SK-N-SH treated with all-trans-retinoic acid at 6 μM for 48 hours (cell line): ENCODE data around the gene CLEC18B.

Experiments
- CREB5 ChIP-seq: fragments of 250-450 bp; sonication (Bioruptor Pico); IDR thresholded peaks from 2 replicates; pipeline ENCODE4 v1.5.1; 2020; ENCODE audit warnings: low read depth, mild to moderate bottlenecking, moderate library complexity
- CSDC2 ChIP-seq: fragments of 250-450 bp; sonication (Bioruptor Pico); IDR thresholded peaks from 2 replicates; pipeline ENCODE4 v1.5.0; 2020; ENCODE audit warnings: mild to moderate bottlenecking, moderate library complexity
- GLIS3 ChIP-seq: fragments of 250-450 bp; sonication (Bioruptor Pico); IDR thresholded peaks from 2 replicates; pipeline ENCODE4 v1.5.0; 2020; ENCODE audit warnings: mild to moderate bottlenecking, moderate library complexity
- ISL1 ChIP-seq: fragments of 250-450 bp; sonication (Bioruptor Pico); IDR thresholded peaks from 2 replicates; pipeline ENCODE4 v2.1.2; 2022; ENCODE audit warnings: mild to moderate bottlenecking, moderate library complexity
- PATZ1 ChIP-seq: fragments of 250-450 bp; sonication (Bioruptor Pico); IDR thresholded peaks from 2 replicates; pipeline ENCODE4 v1.8.0; 2020; ENCODE audit warnings: mild to moderate bottlenecking, moderate library complexity, borderline replicate concordance
- POU6F1 ChIP-seq: fragments of 250-450 bp; sonication (Bioruptor Pico); IDR thresholded peaks from 2 replicates; pipeline ENCODE4 v1.8.0; 2021; ENCODE audit warnings: low read depth, mild to moderate bottlenecking, moderate library complexity, borderline replicate concordance
- RARB ChIP-seq: fragments of 250-450 bp; sonication (Bioruptor Pico); IDR thresholded peaks from 2 replicates; pipeline ENCODE4 v1.8.0; 2021; ENCODE audit warnings: mild to moderate bottlenecking, moderate library complexity
- SNAI2 ChIP-seq: fragments of 250-450 bp; sonication (Bioruptor Pico); IDR thresholded peaks from 2 replicates; pipeline ENCODE4 v1.5.0; 2020; ENCODE audit warnings: mild to moderate bottlenecking, moderate library complexity
- TCF4 ChIP-seq: fragments of 250-450 bp; sonication (Bioruptor Pico); IDR thresholded peaks from 2 replicates; pipeline ENCODE4 v1.8.0; 2021; ENCODE audit warnings: mild to moderate bottlenecking, moderate library complexity, borderline replicate concordance
- TOX ChIP-seq: fragments of 250-450 bp; sonication (Bioruptor Pico); IDR thresholded peaks from 2 replicates; pipeline ENCODE4 v1.8.0; 2021; ENCODE audit warnings: mild to moderate bottlenecking, moderate library complexity, borderline replicate concordance
- ZFP3 ChIP-seq: fragments of 250-450 bp; sonication (Bioruptor Pico); IDR thresholded peaks from 2 replicates; pipeline ENCODE4 v1.5.0; 2020; ENCODE audit warnings: mild to moderate bottlenecking, moderate library complexity
- ZFP30 ChIP-seq: fragments of 450-650 bp; formaldehyde crosslinking; IDR thresholded peaks from 2 replicates; pipeline ENCODE4 v1.5.0; 2022; ENCODE audit warnings: mild to moderate bottlenecking, moderate library complexity

GRCh38 chr16:74455619-74456289, 34.5 kb upstream of the CLEC18B start:
- TF ChIP-seq PATZ1 (CRISPR knock-in tag) (no peak), CSDC2 (CRISPR knock-in tag) (no peak), ZFP30 (CRISPR knock-in tag) (no peak), SNAI2 (no peak), ISL1 (CRISPR knock-in tag) (no peak), ZFP3 (CRISPR knock-in tag) (no peak), TOX (CRISPR knock-in tag) (no peak), RARB (no peak), POU6F1 (no peak), CREB5 (CRISPR knock-in tag) (no peak), TCF4 (no peak), GLIS3 (CRISPR knock-in tag) (no peak)
